ENCODE results near the gene DDO. TPM values are rescaled to one million over a fixed set of nuclear protein-coding genes. Genes with fewer than 3 reads are reported as not detected.

Gene DDO
- total RNA-seq, 1 experiment from 2014 or later, result not detected

DNA sequence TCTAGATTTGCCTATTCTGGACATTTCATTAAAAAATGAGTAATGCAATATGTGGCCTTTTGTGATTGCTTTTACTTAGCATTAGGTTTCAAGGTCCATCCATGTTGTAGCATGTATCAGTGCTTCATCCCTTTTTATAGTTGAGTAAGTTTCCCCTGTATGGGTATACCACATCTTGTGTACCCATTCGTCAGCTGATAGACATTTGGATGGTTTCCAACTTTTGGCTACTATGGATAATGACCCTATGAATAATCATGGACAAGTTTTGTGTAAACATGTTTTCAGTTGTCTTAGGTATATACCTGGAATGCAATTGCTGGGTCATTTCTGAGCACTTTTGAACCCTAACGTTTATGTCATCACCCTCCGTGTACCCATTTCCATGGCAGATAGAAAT is 72.6 kb downstream of the DDO start:
- no peak overlapping the region for H2AFZ ChIP-seq (ENCODE audit: low read length)
- no peak overlapping the region for H3K9ac ChIP-seq (ENCODE audit: low read length)
- no peaks in the 10 kb centered on the region for H3K79me2 ChIP-seq (ENCODE audit: low read length)
- H3K4me2 ChIP-seq (ENCODE audit: low read depth, low read length, poor library complexity, severe bottlenecking), result no peak overlapping the region
- no peaks in the 10 kb centered on the region for H3K9me2 ChIP-seq (replicated peaks; ENCODE audit: insufficient read depth, low read length)
- H3K4me1 ChIP-seq (ENCODE audit: low read length), result peaks cover 18% of the 10 kb centered on the region
- no peaks in the 10 kb centered on the region for H3K36me3 ChIP-seq (ENCODE audit: insufficient read depth, low read length)
- H4K20me1 ChIP-seq (ENCODE audit: insufficient read depth, low read depth, low read length), result no peaks in the 10 kb centered on the region
- no peak overlapping the region for H3K4me3 ChIP-seq (ENCODE audit: low read length)
- no peak for DNase-seq
- no peaks in the 10 kb centered on the region for H3K9me3 ChIP-seq (ENCODE audit: low read length)
- H3K27me3 ChIP-seq (ENCODE audit: low read length), result no peaks in the 10 kb centered on the region
- no peak overlapping the region for H3K27ac ChIP-seq (ENCODE audit: low read length)

Other genes with a start within 250 kb of the DDO start
- 9.0 and 18.0 TPM in 2 replicates for gene WASF1, start 235.9 kb downstream of the DDO start, total RNA-seq (2014; rRNA removed; shearing (Covaris generic); ENCODE audit: low replicate concordance)
- 35.5 and 39.5 TPM in 2 replicates for gene CDC40, start 235.1 kb downstream of the DDO start, total RNA-seq (2014; rRNA removed; shearing (Covaris generic); ENCODE audit: low replicate concordance)
- gene METTL24, start 57.2 kb downstream of the DDO start, total RNA-seq (2014; rRNA removed; shearing (Covaris generic); ENCODE audit: low replicate concordance), result not detected in 2 replicates
- gene SLC22A16, start 61.0 kb upstream of the DDO start, total RNA-seq (2014; rRNA removed; shearing (Covaris generic); ENCODE audit: low replicate concordance), result not detected in 2 replicates